ENCODE results near the gene TFCP2.
A peak's percentile ranks its signal among the peaks of the same experiment; 100 is the strongest.

The TFCP2 gene

DNA sequence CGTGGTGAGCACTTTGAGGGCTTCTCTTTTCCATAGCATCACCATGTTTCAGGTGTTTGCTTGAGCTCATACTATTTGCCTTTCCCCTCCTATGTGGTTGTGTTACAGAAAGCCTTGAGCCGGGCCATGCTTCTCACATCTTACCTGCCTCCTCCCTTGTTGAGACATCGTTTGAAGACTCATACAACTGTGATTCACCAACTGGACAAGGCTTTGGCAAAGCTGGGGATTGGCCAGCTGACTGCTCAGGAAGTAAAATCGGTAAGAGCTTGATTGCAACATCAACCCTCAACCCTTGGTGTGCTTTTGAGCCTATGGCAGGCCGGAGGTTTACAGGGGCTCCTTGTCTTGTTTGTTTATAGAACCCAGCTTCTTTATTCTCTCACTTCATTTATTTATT, 116.7 kb downstream of the TFCP2 start:
- in situ Hi-C loops (cut with MboI; ENCODE audit: low sequenced_read_pairs, unreplicated experiment): no loop called here
- DNase-seq (ENCODE audit: low spot score): no peak
- TF ChIP-seq, protein P1, sequence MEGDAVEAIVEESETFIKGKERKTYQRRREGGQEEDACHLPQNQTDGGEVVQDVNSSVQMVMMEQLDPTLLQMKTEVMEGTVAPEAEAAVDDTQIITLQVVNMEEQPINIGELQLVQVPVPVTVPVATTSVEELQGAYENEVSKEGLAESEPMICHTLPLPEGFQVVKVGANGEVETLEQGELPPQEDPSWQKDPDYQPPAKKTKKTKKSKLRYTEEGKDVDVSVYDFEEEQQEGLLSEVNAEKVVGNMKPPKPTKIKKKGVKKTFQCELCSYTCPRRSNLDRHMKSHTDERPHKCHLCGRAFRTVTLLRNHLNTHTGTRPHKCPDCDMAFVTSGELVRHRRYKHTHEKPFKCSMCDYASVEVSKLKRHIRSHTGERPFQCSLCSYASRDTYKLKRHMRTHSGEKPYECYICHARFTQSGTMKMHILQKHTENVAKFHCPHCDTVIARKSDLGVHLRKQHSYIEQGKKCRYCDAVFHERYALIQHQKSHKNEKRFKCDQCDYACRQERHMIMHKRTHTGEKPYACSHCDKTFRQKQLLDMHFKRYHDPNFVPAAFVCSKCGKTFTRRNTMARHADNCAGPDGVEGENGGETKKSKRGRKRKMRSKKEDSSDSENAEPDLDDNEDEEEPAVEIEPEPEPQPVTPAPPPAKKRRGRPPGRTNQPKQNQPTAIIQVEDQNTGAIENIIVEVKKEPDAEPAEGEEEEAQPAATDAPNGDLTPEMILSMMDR (IDR thresholded peaks at IDR 0.05; ENCODE audit: borderline replicate concordance, control extremely low read depth, extremely low read depth, insufficient read depth, missing control alignments): no peak

DNA sequence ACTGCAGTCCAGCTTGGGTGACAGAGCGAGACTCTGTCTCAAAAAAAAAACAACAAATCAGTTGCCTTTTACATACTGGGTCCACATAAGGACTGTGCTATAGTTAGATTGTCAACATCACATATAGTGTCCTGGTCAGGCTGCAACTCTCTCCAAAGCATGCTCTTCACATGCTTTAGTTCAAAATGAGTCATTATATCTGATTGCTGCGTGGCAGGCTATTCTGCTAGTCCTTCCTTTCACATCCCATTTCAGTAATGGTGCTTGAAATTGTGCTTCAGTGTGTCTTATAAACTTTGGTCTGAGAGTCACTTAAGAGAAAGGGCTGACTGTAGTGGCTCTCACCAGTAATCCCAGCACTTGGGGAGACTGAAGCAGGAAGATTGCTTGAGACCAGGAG, 117.9 kb downstream of the TFCP2 start:
- TF ChIP-seq, protein P1 (IDR thresholded peaks at IDR 0.05; ENCODE audit: borderline replicate concordance, control extremely low read depth, extremely low read depth, insufficient read depth, missing control alignments): no peak
- no peak for DNase-seq (ENCODE audit: low spot score)
- in situ Hi-C loops (cut with MboI; ENCODE audit: low sequenced_read_pairs, unreplicated experiment): no loop called here

DNA sequence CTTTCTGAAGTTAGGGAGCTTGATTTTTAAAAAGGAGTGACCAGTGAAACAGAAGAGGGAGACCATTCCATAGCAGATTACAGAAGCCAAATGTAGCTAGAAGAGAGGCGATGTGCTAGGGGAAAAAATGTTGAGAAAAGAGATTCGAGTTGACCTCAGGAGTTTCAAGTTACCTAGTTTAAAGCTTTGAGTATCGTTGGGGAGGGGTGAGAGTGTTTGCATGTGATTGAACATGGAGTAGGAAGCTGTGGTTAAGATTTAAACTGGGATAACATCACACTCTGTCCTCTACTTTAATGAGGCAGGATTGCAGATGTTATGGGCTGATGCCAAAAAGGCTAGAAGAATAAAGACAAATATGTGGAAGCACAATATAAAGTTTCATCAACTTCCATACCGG, 121.1 kb downstream of the TFCP2 start:
- TF ChIP-seq, protein P1 (IDR thresholded peaks at IDR 0.05; ENCODE audit: borderline replicate concordance, control extremely low read depth, extremely low read depth, insufficient read depth, missing control alignments): no peak
- no peak for DNase-seq (ENCODE audit: low spot score)
- in situ Hi-C loops (cut with MboI; ENCODE audit: low sequenced_read_pairs, unreplicated experiment): no loop called here

DNA sequence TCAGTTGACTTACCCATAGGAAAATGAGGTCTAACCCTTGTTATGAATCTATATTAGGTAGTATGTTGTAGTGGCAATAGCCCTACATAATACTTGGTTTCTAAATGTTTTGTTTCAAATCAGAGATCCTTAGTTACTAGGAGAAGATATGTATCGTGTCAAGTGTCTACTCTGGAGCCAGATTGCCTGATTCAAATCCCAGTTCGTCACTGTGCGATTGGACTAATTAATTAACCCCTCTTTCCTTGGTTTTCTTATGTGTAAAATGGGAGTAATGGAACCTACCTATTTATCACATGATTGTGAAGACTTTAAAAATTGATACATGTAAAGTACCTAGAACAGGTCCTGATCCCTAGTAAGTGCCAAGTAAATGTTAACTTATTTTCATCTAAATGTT, 123.4 kb downstream of the TFCP2 start:
- DNase-seq (ENCODE audit: low spot score): no peak
- TF ChIP-seq, protein P1 (IDR thresholded peaks at IDR 0.05; ENCODE audit: borderline replicate concordance, control extremely low read depth, extremely low read depth, insufficient read depth, missing control alignments): no peak
- in situ Hi-C loops (cut with MboI; ENCODE audit: low sequenced_read_pairs, unreplicated experiment): loop anchor here (5.0 kb wide), 1 partner anchor 293 kb away; no protein-coding TSS in a partner anchor

DNA sequence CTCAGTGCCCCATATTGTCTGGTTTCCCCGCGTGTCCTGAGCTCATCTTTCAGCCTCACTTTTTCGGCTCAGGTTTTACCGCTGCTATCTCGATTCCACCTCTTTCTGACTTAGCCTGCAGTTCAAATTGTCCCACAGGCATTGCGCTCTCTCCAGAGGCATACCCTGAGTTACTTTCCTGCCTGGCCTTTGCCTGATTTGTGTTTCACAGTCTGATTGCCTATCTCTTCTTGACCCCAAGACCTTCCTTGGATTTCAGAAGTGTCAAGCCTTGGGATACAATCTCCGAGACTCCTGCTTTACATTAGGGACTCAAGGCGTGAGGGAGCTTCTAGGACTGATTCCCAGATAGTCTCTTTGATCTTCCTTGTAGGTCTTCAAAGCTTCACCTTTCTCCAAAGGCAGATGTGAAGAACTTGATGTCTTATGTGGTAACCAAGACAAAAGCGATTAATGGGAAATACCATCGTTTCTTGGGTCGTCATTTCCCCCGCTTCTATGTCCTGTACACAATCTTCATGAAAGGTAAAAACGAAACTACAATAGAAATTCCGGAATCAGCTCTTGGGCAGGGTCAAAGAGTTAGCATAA, 124.2 kb downstream of the TFCP2 start:
- in situ Hi-C loops (cut with MboI; ENCODE audit: low sequenced_read_pairs, unreplicated experiment): loop anchor here (5.0 kb wide), 1 partner anchor 294 kb away; no protein-coding TSS in a partner anchor
- DNase-seq (ENCODE audit: low spot score): no peak
- TF ChIP-seq, protein P1 (IDR thresholded peaks at IDR 0.05; ENCODE audit: borderline replicate concordance, control extremely low read depth, extremely low read depth, insufficient read depth, missing control alignments): no peak

DNA sequence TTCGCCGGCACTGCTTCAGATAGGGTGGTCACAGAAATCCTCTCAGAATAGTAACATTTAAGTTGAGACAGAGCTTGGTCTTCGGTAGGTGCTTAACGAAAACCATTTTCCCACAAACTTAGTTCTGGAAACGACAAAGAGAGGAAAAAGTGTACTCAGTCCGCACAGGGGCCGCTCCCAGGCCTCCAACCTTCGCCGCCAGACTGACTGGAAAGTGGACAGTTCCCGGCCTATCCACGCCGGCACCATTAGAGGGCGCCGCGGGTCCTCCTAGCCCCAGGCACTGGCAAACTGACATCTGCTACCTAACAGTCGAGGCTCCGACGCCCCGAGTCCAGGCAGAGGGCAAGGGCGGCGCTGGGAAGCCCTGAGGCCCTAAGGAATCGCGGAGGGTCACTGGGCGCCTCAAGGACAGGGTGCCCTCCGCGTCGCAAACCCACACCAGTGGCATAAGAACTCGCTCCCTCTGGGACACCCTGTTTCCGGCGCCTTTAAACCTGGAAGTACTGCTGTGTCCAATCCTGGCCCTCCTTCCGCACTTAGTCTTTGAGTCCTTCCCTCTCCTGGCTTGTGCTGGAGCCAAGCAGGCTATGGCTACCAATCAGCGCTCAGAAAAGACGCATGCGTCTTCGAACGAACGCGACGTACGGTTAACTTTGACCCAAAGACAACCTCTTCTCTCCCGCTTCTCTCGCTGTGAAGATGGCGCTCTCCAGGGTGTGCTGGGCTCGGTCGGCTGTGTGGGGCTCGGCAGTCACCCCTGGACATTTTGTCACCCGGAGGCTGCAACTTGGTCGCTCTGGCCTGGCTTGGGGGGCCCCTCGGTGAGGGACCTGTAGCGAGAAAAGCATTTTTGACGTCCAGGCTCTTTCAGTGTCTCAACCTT, 125.0 kb downstream of the TFCP2 start, which contains the start of gene LETMD1:
Gene LETMD1, plus strand, starts transcription at position 673 of the 886 bp plus-strand sequence. Its CDS starts 30 bp downstream, at position 703.
- TF ChIP-seq, protein P1 (IDR thresholded peaks at IDR 0.05; ENCODE audit: borderline replicate concordance, control extremely low read depth, extremely low read depth, insufficient read depth, missing control alignments): peak; percentile 92
- peak; percentile 95 for DNase-seq (ENCODE audit: low spot score)
- in situ Hi-C loops (cut with MboI; ENCODE audit: low sequenced_read_pairs, unreplicated experiment): loop anchor here (5.0 kb wide), 1 partner anchor 294 kb away; no protein-coding TSS in a partner anchor
